Esophagus squamous epithelium (tissue), 4 donors: Measurements from ENCODE around the gene SIRPA.

Source experiments
- CTCF ChIP-seq, 6 experiments: fragments of 450-650 bp in 4 of 6; fragments of 200-600 bp in 2 of 6; sonication (generic) in 2 of 6; IDR thresholded peaks; one replicate each; pipeline ENCODE4 v1.5.1; 2016 to 2019; ENCODE audit warnings: antibody characterized with exemption in 6 of 6, mild to moderate bottlenecking in 4 of 6, moderate library complexity in 4 of 6
- POLR2A ChIP-seq, 4 donors: fragments of 450-650 bp; IDR thresholded peaks; one replicate each; pipeline ENCODE4 v1.6.1; 2017; ENCODE audit warnings: antibody characterized with exemption in 4 of 4, mild to moderate bottlenecking in 4 of 4, moderate library complexity in 3 of 4

- TF ChIP-seq CTCF (IDR thresholded peaks at IDR 0.05) (no peak), POLR2A (IDR thresholded peaks at IDR 0.05) (no peak)
These were observed 23.4 kb downstream of the SIRPA start for GRCh38 chr20:1918491-1919165.
